T-helper 17 cell (primary cell): ENCODE data around the gene COMP. TPM values are rescaled to one million over a fixed set of nuclear protein-coding genes. Genes with fewer than 3 reads are reported as not detected.

Source experiments
- ATAC-seq: fragments of 150-1000 bp; cut with Tn5 transposase; 2 replicates; pipeline ENCODE4 v1.10.0; 2021; ENCODE audit warnings: mild to moderate bottlenecking, moderate library complexity
- DNase-seq, 3 donors: peaks; one replicate each; pipeline versions ENCODE4 v3.0.0 to v3.0.0-alpha.2; 2020 to 2021
- H3K9me3 ChIP-seq: one replicate; pipeline ENCODE4 v1.7.0; 2013; ENCODE audit warnings: low read length, mild to moderate bottlenecking; ENCODE audit not compliant: control insufficient read depth, poor library complexity, severe bottlenecking
- H3K27ac Mint-ChIP-seq: one replicate; pipeline ENCODE4 v1.8.0; 2022; ENCODE audit warnings: mild to moderate bottlenecking, moderate library complexity, mixed read lengths
- H3K27me3 Mint-ChIP-seq: one replicate; pipeline ENCODE4 v1.8.0; 2022; ENCODE audit warnings: mixed read lengths
- H3K36me3 Mint-ChIP-seq: one replicate; pipeline ENCODE4 v1.8.0; 2022; ENCODE audit warnings: low read depth, mixed read lengths
- H3K4me1 Mint-ChIP-seq: one replicate; pipeline ENCODE4 v1.8.0; 2022; ENCODE audit warnings: mild to moderate bottlenecking, mixed read lengths
- H3K4me3 Mint-ChIP-seq: one replicate; pipeline ENCODE4 v1.8.0; 2022; ENCODE audit warnings: mild to moderate bottlenecking, moderate library complexity, mixed read lengths
- total RNA-seq, 4 donors: library from RNA in 2 of 4; stranded (reverse) in 2 of 4; gene quantifications; one replicate each; pipeline ENCODE4 v1.2.3 and lab custom pipeline; 2022 to 2026

Gene COMP
- total RNA-seq, 2 donors from 2014 or later, result not detected

- peaks cover 3% of the 10 kb centered on the region for H3K4me1 Mint-ChIP-seq
- H3K27me3 Mint-ChIP-seq, result no peaks in the 10 kb centered on the region
- H3K4me3 Mint-ChIP-seq, result no peak overlapping the region
- H3K36me3 Mint-ChIP-seq, result no peaks in the 10 kb centered on the region
- peak overlapping the region; percentile 19 for H3K27ac Mint-ChIP-seq
- no peaks in the 10 kb centered on the region for H3K9me3 ChIP-seq
- DNase-seq (no peak), ATAC-seq (no peak)
These were observed 40.7 kb downstream of the COMP start for GRCh38 chr19:18750295-18750970.

GRCh38 chr19:18749362-18750231 is 41.5 kb downstream of the COMP start:
- no peaks in the 10 kb centered on the region for H3K9me3 ChIP-seq
- peaks cover 3% of the 10 kb centered on the region for H3K4me1 Mint-ChIP-seq
- ATAC-seq (no peak), DNase-seq (no peak)
- H3K27me3 Mint-ChIP-seq, result no peaks in the 10 kb centered on the region
- no peak overlapping the region for H3K4me3 Mint-ChIP-seq
- H3K27ac Mint-ChIP-seq, result no peak overlapping the region
- H3K36me3 Mint-ChIP-seq, result no peaks in the 10 kb centered on the region

GRCh38 chr19:18746401-18747325 is 44.4 kb downstream of the COMP start:
- peaks cover 3% of the 10 kb centered on the region for H3K4me1 Mint-ChIP-seq
- ATAC-seq, result no peak
- DNase-seq, result no peak

GRCh38 chr19:18745931-18746330 is 45.2 kb downstream of the COMP start:
- ATAC-seq (no peak), DNase-seq (no peak)
- Mint-ChIP-seq H3K4me1 (peaks cover under 1% of the 10 kb centered on the region), H3K4me3 (no peak overlapping the region), H3K36me3 (no peaks in the 10 kb centered on the region), H3K27me3 (no peaks in the 10 kb centered on the region), H3K27ac (no peak overlapping the region)
- H3K9me3 ChIP-seq, result no peaks in the 10 kb centered on the region

More at GRCh38 chr19:18746401-18747325, 44.4 kb downstream of the COMP start:
- Mint-ChIP-seq H3K36me3 (no peaks in the 10 kb centered on the region), H3K27me3 (no peaks in the 10 kb centered on the region), H3K27ac (no peak overlapping the region), H3K4me3 (no peak overlapping the region)
- no peaks in the 10 kb centered on the region for H3K9me3 ChIP-seq

GRCh38 chr19:18745012-18745735 is 45.9 kb downstream of the COMP start:
- ATAC-seq, result no peak
- no peak overlapping the region for H3K4me3 Mint-ChIP-seq
- no peaks in the 10 kb centered on the region for H3K4me1 Mint-ChIP-seq
- H3K27ac Mint-ChIP-seq, result no peak overlapping the region
- no peak for DNase-seq
- no peaks in the 10 kb centered on the region for H3K27me3 Mint-ChIP-seq
- H3K9me3 ChIP-seq, result no peaks in the 10 kb centered on the region
- no peaks in the 10 kb centered on the region for H3K36me3 Mint-ChIP-seq

GRCh38 chr19:18743784-18744418 is 47.2 kb downstream of the COMP start:
- no peaks in the 10 kb centered on the region for H3K36me3 Mint-ChIP-seq
- no peak overlapping the region for H3K4me3 Mint-ChIP-seq
- DNase-seq, result no peak
- no peak overlapping the region for H3K27ac Mint-ChIP-seq
- no peaks in the 10 kb centered on the region for H3K9me3 ChIP-seq
- no peak for ATAC-seq
- H3K27me3 Mint-ChIP-seq, result no peaks in the 10 kb centered on the region
- no peaks in the 10 kb centered on the region for H3K4me1 Mint-ChIP-seq

- ATAC-seq, result no peak
- Mint-ChIP-seq H3K4me1 (peaks cover 2% of the 10 kb centered on the region), H3K4me3 (no peak overlapping the region), H3K27ac (no peak overlapping the region), H3K27me3 (no peaks in the 10 kb centered on the region), H3K36me3 (no peaks in the 10 kb centered on the region)
- H3K9me3 ChIP-seq, result no peaks in the 10 kb centered on the region
- no peak for DNase-seq
These were observed 48.0 kb downstream of the COMP start for GRCh38 chr19:18742838-18743783.

GRCh38 chr19:18742324-18742723 is 48.8 kb downstream of the COMP start:
- Mint-ChIP-seq H3K27me3 (no peaks in the 10 kb centered on the region), H3K4me1 (peaks cover 2% of the 10 kb centered on the region), H3K36me3 (no peaks in the 10 kb centered on the region), H3K27ac (no peak overlapping the region), H3K4me3 (no peak overlapping the region)
- no peak for DNase-seq
- no peak for ATAC-seq
- no peaks in the 10 kb centered on the region for H3K9me3 ChIP-seq

- Mint-ChIP-seq H3K4me3 (no peak overlapping the region), H3K27me3 (no peaks in the 10 kb centered on the region), H3K36me3 (no peaks in the 10 kb centered on the region), H3K4me1 (peaks cover 2% of the 10 kb centered on the region), H3K27ac (no peak overlapping the region)
- H3K9me3 ChIP-seq, result no peaks in the 10 kb centered on the region
- ATAC-seq (no peak), DNase-seq (no peak)
These were observed 49.7 kb downstream of the COMP start for GRCh38 chr19:18741124-18742121.

GRCh38 chr19:18738961-18739690 is 52.0 kb downstream of the COMP start:
- Mint-ChIP-seq H3K27me3 (no peaks in the 10 kb centered on the region), H3K4me1 (peaks cover 2% of the 10 kb centered on the region), H3K4me3 (no peak overlapping the region), H3K36me3 (no peaks in the 10 kb centered on the region), H3K27ac (no peak overlapping the region)
- no peaks in the 10 kb centered on the region for H3K9me3 ChIP-seq
- DNase-seq, result no peak
- no peak for ATAC-seq
